ENCODE results near the gene IL17RB.
A peak's percentile ranks its signal among the peaks of the same experiment; 100 is the strongest.

The IL17RB gene

GRCh38 chr3:53860196-53860595 lies 13.8 kb downstream of the IL17RB start:
- no peak for DNase-seq (ENCODE audit: low read depth in 2 of 2)

- no peak for DNase-seq (ENCODE audit: low read depth in 2 of 2)
Observed at GRCh38 chr3:53862241-53862640, 15.9 kb downstream of the IL17RB start.

- DNase-seq (ENCODE audit: low read depth in 2 of 2): no peak
Observed at GRCh38 chr3:53863145-53863544, 16.8 kb downstream of the IL17RB start.

- no peak for DNase-seq (ENCODE audit: low read depth in 2 of 2)
Observed at GRCh38 chr3:53865732-53866499, 19.5 kb downstream of the IL17RB start.

GRCh38 chr3:53880396-53881345 lies 34.3 kb downstream of the IL17RB start:
- DNase-seq (ENCODE audit: low read depth in 2 of 2): no peak

GRCh38 chr3:53881691-53882593 lies 35.6 kb downstream of the IL17RB start, which contains the start of gene ACTR8:
ACTR8 (minus strand) TSS chr3:53882152; CDS start chr3:53882101, 51 bp downstream.
- peak; percentile 67 to 80 for DNase-seq (ENCODE audit: low read depth in 2 of 2)

GRCh38 chr3:53883008-53883407 lies 36.6 kb downstream of the IL17RB start:
- DNase-seq (ENCODE audit: low read depth in 2 of 2): no peak

- no peak for DNase-seq (ENCODE audit: low read depth in 2 of 2)
Observed at GRCh38 chr3:53884623-53885022, 38.3 kb downstream of the IL17RB start.

- DNase-seq (ENCODE audit: low read depth in 2 of 2): no peak
Observed at GRCh38 chr3:53885239-53885638, 38.9 kb downstream of the IL17RB start.

- DNase-seq (ENCODE audit: low read depth in 2 of 2): no peak
Observed at GRCh38 chr3:53887446-53887845, 41.1 kb downstream of the IL17RB start.

- DNase-seq (ENCODE audit: low read depth in 2 of 2): no peak
Observed at GRCh38 chr3:53888232-53888631, 41.9 kb downstream of the IL17RB start.

- DNase-seq (ENCODE audit: low read depth in 2 of 2): peak in 1 of 2 donors; percentile 7
Observed at GRCh38 chr3:53890726-53891475, 44.5 kb downstream of the IL17RB start.

- peak; percentile 79 to 88 for DNase-seq (ENCODE audit: low read depth in 2 of 2)
Observed at GRCh38 chr3:53891497-53892285, 45.3 kb downstream of the IL17RB start, which contains the start of gene SELENOK. SELENOK (minus strand) TSS chr3:53891859.

GRCh38 chr3:53892286-53892637 lies 45.9 kb downstream of the IL17RB start:
- no peak for DNase-seq (ENCODE audit: low read depth in 2 of 2)

GRCh38 chr3:53899750-53900149 lies 53.4 kb downstream of the IL17RB start:
- DNase-seq (ENCODE audit: low read depth in 2 of 2): no peak

GRCh38 chr3:53900666-53901331 lies 54.4 kb downstream of the IL17RB start:
- no peak for DNase-seq (ENCODE audit: low read depth in 2 of 2)

- DNase-seq (ENCODE audit: low read depth in 2 of 2): no peak
Observed at GRCh38 chr3:53902067-53902466, 55.7 kb downstream of the IL17RB start.

- no peak for DNase-seq (ENCODE audit: low read depth in 2 of 2)
Observed at GRCh38 chr3:53902711-53903110, 56.3 kb downstream of the IL17RB start.

GRCh38 chr3:53913401-53913800 lies 67.0 kb downstream of the IL17RB start:
- no peak for DNase-seq (ENCODE audit: low read depth in 2 of 2)
